Heart right ventricle (tissue), 16 donors: ENCODE data around the gene SGCD. TPM values are rescaled to one million over a fixed set of nuclear protein-coding genes. Genes with fewer than 3 reads are reported as not detected.
A peak's percentile ranks its signal among the peaks of the same experiment; 100 is the strongest.

Experiments used
- ATAC-seq, 8 donors: fragments of 200-7000 bp; cut with Tn5 transposase; one replicate each; pipeline ENCODE4 v1.9.1; 2020; ENCODE audit warnings: mild to moderate bottlenecking in 8 of 8, moderate library complexity in 8 of 8, moderate number of reproducible peaks in 1 of 8
- DNase-seq, 2 donors: peaks; one replicate each; pipeline ENCODE4 v3.0.0-alpha.2; 2020
- H3K27ac ChIP-seq, 10 donors: fragments of 200-600 bp; sonication (generic) in 2 of 10; one replicate each; pipeline versions ENCODE4 v1.5.0 to v1.8.0; 2020 to 2022; ENCODE audit warnings: mild to moderate bottlenecking in 3 of 10
- H3K27me3 ChIP-seq, 7 donors: fragments of 200-600 bp; one replicate each; pipeline ENCODE4 v1.8.0; 2021 to 2022; ENCODE audit warnings: mild to moderate bottlenecking in 2 of 7
- H3K36me3 ChIP-seq, 9 donors: fragments of 200-600 bp; sonication (generic) in 1 of 9; one replicate each; pipeline versions ENCODE4 v1.5.0 to v1.8.0; 2020 to 2022; ENCODE audit warnings: mild to moderate bottlenecking in 2 of 9
- H3K4me1 ChIP-seq, 9 donors: fragments of 200-600 bp; sonication (generic) in 1 of 9; one replicate each; pipeline versions ENCODE4 v1.5.0 to v1.8.0; 2020 to 2022; ENCODE audit warnings: mild to moderate bottlenecking in 4 of 9
- H3K4me3 ChIP-seq, 10 donors: fragments of 200-600 bp; sonication (generic) in 2 of 10; one replicate each; pipeline versions ENCODE4 v1.5.0 to v1.8.0; 2020 to 2022; ENCODE audit warnings: mild to moderate bottlenecking in 7 of 10, moderate library complexity in 2 of 10
- H3K9me3 ChIP-seq, 11 donors: fragments of 200-600 bp in 10 of 11; sonication (generic) in 2 of 11; one replicate each; pipeline versions ENCODE4 v1.5.0 to v1.8.0; 2013 to 2022; ENCODE audit warnings: mild to moderate bottlenecking in 2 of 11, control low read depth in 1 of 11, moderate library complexity in 1 of 11
- WGBS, 2 donors: extraction: QIAGEN DNeasy Blood & Tissue Kit; methylation state at CpG; one replicate each; pipeline ENCODE4 v1.1.7; 2013; ENCODE audit warnings: inconsistent platforms in 1 of 2; 5-methylcytosine and 5-hydroxymethylcytosine counted together
- intact Hi-C, 10 donors: fragments of 100-400 bp; cut with DNase I; formaldehyde crosslinking; loops; one replicate each; pipeline versions ENCODE4 v1.11.1 to v1.14.2; 2022
- polyA plus RNA-seq, 2 donors: library from polyadenylated mRNA; stranded (reverse); fragments of 200-250 nt; gene quantifications; one replicate each; pipeline ENCODE4 v1.2.3, GENCODE V29; 2013
- total RNA-seq, 10 donors: library from RNA; stranded (reverse); fragmentation: NEBNext Ultra II Directional in 3 of 10; extraction: Animal tissue kit (Norgen Biotek cat#: 25700) in 3 of 10; gene quantifications; one replicate each; pipeline versions ENCODE4 v1.2.1 to v1.2.4, GENCODE V29; 2021 to 2023
- TF ChIP-seq, protein P1 (sequence below), 9 donors: fragments of 200-600 bp; sonication (generic) in 2 of 9; IDR thresholded peaks; one replicate each; pipeline versions ENCODE4 v1.5.0 to v1.8.0; 2021 to 2022; ENCODE audit warnings: antibody characterized with exemption in 9 of 9, mild to moderate bottlenecking in 5 of 9, moderate library complexity in 1 of 9
- donor health status: Arrhythmogenic right ventricular cardiomyopathy.
- donor health status: ischemic (EF 13 %, LVEDD 7.1; RV severe dilation, severe dysfunction).
- donor health status: healthy with polysubstance abuse.
- donor health status: DM: no; HTN: yes; CAD: no.
- donor health status: DM: no; HTN: no; CAD: no.
- donor health status: ischemic (EF 25% LVEDD 6.9; RV normal size, moderate dysfunction).
- donor health status: ischemic (EF 25% LVEDD 5.7; RV mildly dilated, moderate dysfunction).
- donor health status: healthy.
- donor health status: DM: yes; HTN: yes; CAD: no.
- donor health status: Ischemic cardiomyopathy.
- donor health status: ischemic (EF 35%, LVEDD 5.7; RV mildly dilated, moderate dysfunction).
- donor health status: nonischemic (EF 11% LVEDD 7.7; RV severe dilation, severe dysfunction).
- donor health status: DM: yes; HTN: yes; CAD: no.
- donor health status: PGD.
- donor health status: ischemic (EF 29% LVEDD 5.4; RV normal size, mild dysfunction).
- donor health status: nonischemic (EF 23%, LVEDD 6.1; RV moderate dilation, normal function).

SGCD gene
- total and polyA plus RNA-seq, 12 donors, result 12.0 to 153 (median 99.6) TPM

DNA sequence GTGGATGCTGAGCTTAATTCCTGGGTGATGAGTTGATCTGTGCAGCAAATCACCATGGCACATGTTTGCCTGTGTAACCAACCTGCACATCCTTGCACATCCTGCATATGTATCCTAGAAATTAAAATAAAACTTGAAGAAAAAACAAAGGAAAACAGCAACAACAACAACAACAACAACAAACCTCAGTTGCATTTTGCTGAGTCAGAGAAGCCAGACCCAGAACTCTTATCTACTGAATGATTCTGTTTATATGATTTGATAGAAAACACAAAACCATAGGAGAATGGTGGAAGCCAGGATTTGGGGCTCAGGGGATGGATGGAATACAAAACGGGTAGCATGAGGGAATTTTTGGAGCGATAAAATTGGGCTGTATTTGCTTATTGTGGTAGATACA is 307.3 kb downstream of the SGCD start:
- H3K27ac ChIP-seq, result no peak overlapping the region
- no peaks in the 10 kb centered on the region for H3K27me3 ChIP-seq
- H3K4me1 ChIP-seq, result peaks cover 0 to 6% (median 0%) of the 10 kb centered on the region in 9 donors
- H3K36me3 ChIP-seq, result peaks cover 0 to 6% (median 0%) of the 10 kb centered on the region in 9 donors
- no peak overlapping the region for H3K4me3 ChIP-seq
- H3K9me3 ChIP-seq, result peaks cover 0 to 3% (median 0%) of the 10 kb centered on the region in 11 donors
- WGBS, 2 donors, result 90 to 95% methylated on average over 2 of the region's 2 CpGs
- intact Hi-C loops, result no loop called here
- TF ChIP-seq, protein P1, sequence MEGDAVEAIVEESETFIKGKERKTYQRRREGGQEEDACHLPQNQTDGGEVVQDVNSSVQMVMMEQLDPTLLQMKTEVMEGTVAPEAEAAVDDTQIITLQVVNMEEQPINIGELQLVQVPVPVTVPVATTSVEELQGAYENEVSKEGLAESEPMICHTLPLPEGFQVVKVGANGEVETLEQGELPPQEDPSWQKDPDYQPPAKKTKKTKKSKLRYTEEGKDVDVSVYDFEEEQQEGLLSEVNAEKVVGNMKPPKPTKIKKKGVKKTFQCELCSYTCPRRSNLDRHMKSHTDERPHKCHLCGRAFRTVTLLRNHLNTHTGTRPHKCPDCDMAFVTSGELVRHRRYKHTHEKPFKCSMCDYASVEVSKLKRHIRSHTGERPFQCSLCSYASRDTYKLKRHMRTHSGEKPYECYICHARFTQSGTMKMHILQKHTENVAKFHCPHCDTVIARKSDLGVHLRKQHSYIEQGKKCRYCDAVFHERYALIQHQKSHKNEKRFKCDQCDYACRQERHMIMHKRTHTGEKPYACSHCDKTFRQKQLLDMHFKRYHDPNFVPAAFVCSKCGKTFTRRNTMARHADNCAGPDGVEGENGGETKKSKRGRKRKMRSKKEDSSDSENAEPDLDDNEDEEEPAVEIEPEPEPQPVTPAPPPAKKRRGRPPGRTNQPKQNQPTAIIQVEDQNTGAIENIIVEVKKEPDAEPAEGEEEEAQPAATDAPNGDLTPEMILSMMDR (IDR thresholded peaks at IDR 0.05), result no peak
- no peak for DNase-seq
- no peak for ATAC-seq

DNA sequence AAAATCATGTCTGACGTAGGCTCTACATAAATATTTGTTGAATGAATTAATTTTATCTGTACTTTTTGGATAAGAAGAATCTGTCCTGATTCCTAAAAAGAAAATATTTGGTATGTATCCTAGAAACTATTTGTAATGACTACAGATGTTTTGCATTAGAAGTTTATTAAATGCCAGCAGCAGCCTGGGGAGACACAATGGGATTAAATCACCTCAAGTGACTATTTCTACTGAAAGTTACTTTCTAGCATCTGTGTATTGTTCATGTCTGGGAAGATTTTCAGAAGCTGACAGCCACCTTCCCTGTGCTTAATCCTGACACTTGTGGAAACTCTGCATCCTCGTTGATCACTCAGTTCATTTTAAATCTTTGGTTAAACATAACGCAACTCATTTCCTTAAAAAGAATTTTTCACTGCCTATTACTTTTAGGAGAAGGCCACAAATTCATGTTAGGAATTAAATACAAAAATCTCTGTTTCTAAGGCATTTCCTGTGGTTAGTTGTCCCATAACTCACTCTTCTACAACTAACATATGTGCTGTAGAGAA is 313.8 kb downstream of the SGCD start:
- Histone ChIP-seq H3K9me3 (no peaks in the 10 kb centered on the region), H3K4me3 (no peak overlapping the region), H3K4me1 (peaks cover 0 to 24% (median 9%) of the 10 kb centered on the region in 9 donors), H3K27me3 (no peaks in the 10 kb centered on the region), H3K36me3 (peaks cover 0 to 6% (median 0%) of the 10 kb centered on the region in 9 donors), H3K27ac (peak overlapping the region in 6 of 10 donors; percentile 23 to 56 (median 42))
- ATAC-seq (peak in 5 of 8 donors; percentile 38 to 78 (median 62)), DNase-seq (no peak)
- WGBS, 2 donors, result 29 to 30% methylated on average over 3 of the region's 3 CpGs
- TF ChIP-seq, protein P1 (IDR thresholded peaks at IDR 0.05), result no peak
- intact Hi-C loops, result no loop called here

DNA sequence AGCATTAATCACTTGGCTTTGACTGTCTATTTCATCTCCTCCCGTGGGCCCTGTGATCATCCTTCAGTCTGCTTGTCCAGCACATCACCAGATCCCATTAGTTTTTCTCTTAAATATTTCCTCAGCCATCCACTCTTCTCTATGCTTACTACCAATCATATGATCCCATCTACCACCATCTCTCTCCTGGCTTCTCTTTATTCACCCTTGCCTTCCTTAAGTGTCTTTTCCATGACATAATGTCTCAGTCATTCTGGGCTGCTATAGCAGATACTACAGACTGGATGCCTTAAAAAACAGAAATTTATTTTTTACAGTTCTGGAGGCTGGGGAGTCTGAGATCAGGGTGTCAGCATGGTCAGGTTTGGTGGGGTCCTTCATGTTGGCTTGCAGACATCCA is 314.7 kb downstream of the SGCD start:
- Histone ChIP-seq H3K27me3 (no peaks in the 10 kb centered on the region), H3K9me3 (no peaks in the 10 kb centered on the region), H3K4me3 (no peak overlapping the region), H3K4me1 (peaks cover 0 to 26% (median 12%) of the 10 kb centered on the region in 9 donors), H3K27ac (peak overlapping the region in 6 of 10 donors; percentile 23 to 56 (median 42)), H3K36me3 (peaks cover 0 to 6% (median 0%) of the 10 kb centered on the region in 9 donors)
- intact Hi-C loops, result no loop called here
- TF ChIP-seq, protein P1 (IDR thresholded peaks at IDR 0.05), result no peak
- DNase-seq (no peak), ATAC-seq (peak in 1 of 8 donors; percentile 25)
- WGBS, 2 donors, result 78 to 79% methylated on average over 1 of the region's 1 CpG

DNA sequence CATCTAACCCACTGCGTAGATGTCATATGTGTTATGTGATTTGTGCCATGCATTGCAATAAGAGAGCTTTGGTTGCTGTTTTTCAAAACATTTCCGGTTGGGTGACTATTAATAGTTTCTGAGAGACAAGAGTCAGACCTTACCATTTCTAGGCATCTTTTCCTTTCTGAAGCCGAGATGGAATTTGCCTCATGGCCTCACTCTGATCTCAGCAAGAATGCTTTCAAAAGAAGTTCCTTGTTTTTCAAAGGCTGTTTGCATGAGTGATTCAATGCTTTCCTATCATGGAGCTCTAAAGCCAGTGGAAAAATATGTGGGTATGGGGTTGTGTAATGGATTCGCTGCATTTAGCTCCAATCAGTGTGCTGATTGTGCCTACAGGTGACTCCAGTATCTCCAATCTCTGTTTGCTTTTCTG is 320.1 kb downstream of the SGCD start:
- TF ChIP-seq, protein P1 (IDR thresholded peaks at IDR 0.05), result no peak
- ATAC-seq (peak in 7 of 8 donors; percentile 14 to 75 (median 43)), DNase-seq (no peak)
- H3K9me3 ChIP-seq, result no peaks in the 10 kb centered on the region
- intact Hi-C loops, result no loop called here
- no peak overlapping the region for H3K4me3 ChIP-seq
- peak overlapping the region in 5 of 10 donors; percentile 12 to 48 (median 15) for H3K27ac ChIP-seq
- WGBS, 2 donors, result 33 to 48% methylated on average over 4 of the region's 4 CpGs
- peaks cover 0 to 17% (median 8%) of the 10 kb centered on the region in 9 donors for H3K4me1 ChIP-seq
- no peaks in the 10 kb centered on the region for H3K36me3 ChIP-seq
- no peaks in the 10 kb centered on the region for H3K27me3 ChIP-seq
